ENCODE results near the gene ATXN7L3B.

The ATXN7L3B gene

GRCh38 chr12:74539765-74540526, 2.3 kb downstream of the ATXN7L3B start:
- no peak for DNase-seq (ENCODE audit: low read depth, low spot score)
- H3K4me3 ChIP-seq (ENCODE audit: low read length) = no peak overlapping the region

DNA sequence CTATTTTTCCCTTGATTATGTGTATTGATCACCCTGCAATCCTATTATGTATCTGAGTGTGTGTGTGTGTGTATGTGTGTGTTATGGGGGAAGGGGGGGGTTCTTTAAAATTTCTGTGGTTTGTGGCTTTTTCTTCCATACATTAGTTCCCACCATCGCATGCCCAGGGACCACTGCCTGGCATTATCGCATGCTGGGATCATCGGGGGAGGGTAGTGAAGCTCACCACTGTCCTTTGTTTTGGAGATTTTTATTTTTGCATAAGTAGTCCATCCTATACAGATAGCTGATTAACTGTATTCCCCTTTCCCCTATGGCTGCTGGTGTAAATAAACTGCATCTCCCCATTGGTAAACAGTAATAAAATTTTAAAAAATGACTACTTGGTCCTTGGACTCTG, 3.4 kb downstream of the ATXN7L3B start:
- no peak for DNase-seq (ENCODE audit: low read depth, low spot score)
- H3K4me3 ChIP-seq (ENCODE audit: low read length) = no peak overlapping the region

GRCh38 chr12:74547249-74547648, 9.6 kb downstream of the ATXN7L3B start:
- no peak for DNase-seq (ENCODE audit: low read depth, low spot score)
- no peak overlapping the region for H3K4me3 ChIP-seq (ENCODE audit: low read length)

- no peak for DNase-seq (ENCODE audit: low read depth, low spot score)
- no peak overlapping the region for H3K4me3 ChIP-seq (ENCODE audit: low read length)
Observed at GRCh38 chr12:74551291-74551690, 13.7 kb downstream of the ATXN7L3B start.

DNA sequence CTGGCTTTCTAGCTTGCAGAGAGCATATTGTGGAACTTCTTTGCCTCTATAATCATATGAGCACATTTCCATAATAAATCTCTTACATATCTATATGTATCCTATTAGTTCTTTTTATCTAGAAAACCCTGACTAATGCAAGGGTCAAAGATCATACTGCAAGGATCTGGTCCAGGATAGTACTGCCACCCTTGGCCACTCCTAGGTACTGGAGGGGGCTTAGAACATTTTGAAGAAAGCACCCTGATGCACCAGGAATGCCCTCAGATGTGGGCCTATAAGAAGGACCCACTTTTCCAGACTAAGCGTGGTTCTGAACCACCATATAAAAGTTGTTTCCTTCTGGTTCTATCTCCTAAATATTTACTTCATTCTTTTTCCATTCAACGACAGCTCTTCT, 14.6 kb downstream of the ATXN7L3B start:
- H3K4me3 ChIP-seq (ENCODE audit: low read length) = no peak overlapping the region
- no peak for DNase-seq (ENCODE audit: low read depth, low spot score)

DNA sequence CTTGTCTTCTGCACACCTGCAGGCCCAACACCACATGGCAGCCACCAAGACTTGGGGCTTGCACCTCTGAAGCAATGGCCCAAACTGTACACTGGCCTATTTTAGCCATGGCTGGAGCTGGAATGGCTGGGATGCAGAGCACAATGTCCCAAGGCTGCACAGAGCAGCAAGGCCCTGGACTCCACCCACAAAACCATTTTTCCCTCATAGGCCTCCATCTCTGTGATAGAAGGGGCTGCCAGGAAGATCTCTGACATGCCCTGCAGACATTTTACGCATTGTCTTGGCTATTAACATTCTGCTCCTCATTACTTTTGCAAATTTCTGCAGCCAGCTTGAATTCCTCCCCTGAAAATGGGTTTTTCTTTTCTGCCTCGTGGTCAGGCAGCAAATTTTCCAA, 22.1 kb downstream of the ATXN7L3B start:
- no peak overlapping the region for H3K4me3 ChIP-seq (ENCODE audit: low read length)
- no peak for DNase-seq (ENCODE audit: low read depth, low spot score)

DNA sequence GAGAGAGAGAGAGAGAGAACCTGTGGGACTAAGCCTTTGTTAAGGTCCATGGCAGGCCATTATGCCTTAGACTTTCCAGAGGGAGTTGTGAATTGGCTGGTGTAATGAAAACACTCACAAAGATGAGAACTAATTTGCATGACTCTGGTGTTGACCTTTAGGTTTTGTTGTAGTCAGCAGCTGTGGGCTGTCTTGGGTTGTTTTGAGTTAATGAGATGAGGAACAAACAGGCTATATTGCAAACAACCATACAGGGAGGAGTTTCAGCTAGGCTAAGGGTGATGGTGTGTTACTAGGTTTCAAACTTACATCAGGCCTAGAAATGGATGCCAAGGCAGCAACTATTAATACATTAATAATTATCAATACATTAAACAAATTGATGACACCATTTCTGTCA, 26.3 kb downstream of the ATXN7L3B start:
- DNase-seq (ENCODE audit: low read depth, low spot score) = no peak
- H3K4me3 ChIP-seq (ENCODE audit: low read length) = no peak overlapping the region

GRCh38 chr12:74578486-74578885, 40.9 kb downstream of the ATXN7L3B start:
- no peak for DNase-seq (ENCODE audit: low read depth, low spot score)
- H3K4me3 ChIP-seq (ENCODE audit: low read length) = no peak overlapping the region

DNA sequence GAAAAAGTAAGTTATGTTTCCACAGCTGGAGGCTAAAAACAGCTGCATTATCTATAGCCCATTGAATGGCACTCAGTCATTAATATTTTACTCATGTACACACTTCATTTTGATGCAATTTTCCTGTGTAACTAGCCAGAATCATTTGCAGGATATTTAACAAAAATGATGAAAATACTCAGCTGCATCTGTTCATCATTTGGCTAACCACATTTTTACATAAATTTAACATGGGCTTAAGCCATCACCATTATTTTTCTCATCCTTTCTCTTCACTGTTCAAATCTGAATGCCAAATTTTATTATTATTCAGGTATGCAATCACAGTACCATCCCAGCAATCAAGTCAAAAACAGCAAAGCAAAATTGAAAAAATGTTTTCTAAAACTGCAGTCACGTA, 41.8 kb downstream of the ATXN7L3B start:
- H3K4me3 ChIP-seq (ENCODE audit: low read length) = no peak overlapping the region

DNA sequence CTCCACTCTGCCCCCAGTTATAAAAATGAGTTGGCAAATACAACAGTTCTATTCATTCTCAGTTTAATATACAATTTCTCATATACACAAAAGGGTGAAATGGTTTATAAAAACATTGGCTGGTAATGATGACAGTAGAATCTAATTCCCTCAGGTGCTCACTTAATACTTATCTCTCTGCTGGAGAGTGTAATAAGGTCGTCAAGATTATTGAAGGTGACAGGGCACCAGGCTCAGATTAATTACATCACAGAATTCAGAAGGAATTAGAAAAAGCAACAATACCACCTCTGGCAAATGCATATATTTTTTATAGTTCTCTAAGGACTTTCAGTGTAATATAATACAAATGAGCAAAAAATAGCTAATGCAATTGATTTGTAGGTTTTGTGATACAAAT, 42.3 kb downstream of the ATXN7L3B start:
- no peak for DNase-seq (ENCODE audit: low read depth, low spot score)
- no peak overlapping the region for H3K4me3 ChIP-seq (ENCODE audit: low read length)

More for the DNA sequence above, 41.8 kb downstream of the ATXN7L3B start:
- no peak for DNase-seq (ENCODE audit: low read depth, low spot score)

GRCh38 chr12:74581439-74581838, 43.8 kb downstream of the ATXN7L3B start:
- DNase-seq (ENCODE audit: low read depth, low spot score) = no peak
- no peak overlapping the region for H3K4me3 ChIP-seq (ENCODE audit: low read length)

GRCh38 chr12:74584483-74585062, 46.9 kb downstream of the ATXN7L3B start:
- DNase-seq (ENCODE audit: low read depth, low spot score) = no peak
- H3K4me3 ChIP-seq (ENCODE audit: low read length) = no peak overlapping the region

- no peak for DNase-seq (ENCODE audit: low read depth, low spot score)
- no peak overlapping the region for H3K4me3 ChIP-seq (ENCODE audit: low read length)
Observed at GRCh38 chr12:74586251-74586650, 48.6 kb downstream of the ATXN7L3B start.
